Measurements from ENCODE around the gene CAMTA1. TPM values are rescaled to one million over a fixed set of nuclear protein-coding genes. Genes with fewer than 3 reads are reported as not detected.

CAMTA1 gene
- total RNA-seq, 1 donor from 2014 or later, result 160 TPM

- Histone ChIP-seq H3K36me3 (no peaks in the 10 kb centered on the region), H3K27me3 (ENCODE audit: low read depth) (no peaks in the 10 kb centered on the region), H3K4me3 (no peak overlapping the region), H3K27ac (replicated peaks) (no peak overlapping the region), H3K4me1 (peaks cover 9% of the 10 kb centered on the region), H3K9me3 (replicated peaks) (no peaks in the 10 kb centered on the region)
- TF ChIP-seq, protein P1, sequence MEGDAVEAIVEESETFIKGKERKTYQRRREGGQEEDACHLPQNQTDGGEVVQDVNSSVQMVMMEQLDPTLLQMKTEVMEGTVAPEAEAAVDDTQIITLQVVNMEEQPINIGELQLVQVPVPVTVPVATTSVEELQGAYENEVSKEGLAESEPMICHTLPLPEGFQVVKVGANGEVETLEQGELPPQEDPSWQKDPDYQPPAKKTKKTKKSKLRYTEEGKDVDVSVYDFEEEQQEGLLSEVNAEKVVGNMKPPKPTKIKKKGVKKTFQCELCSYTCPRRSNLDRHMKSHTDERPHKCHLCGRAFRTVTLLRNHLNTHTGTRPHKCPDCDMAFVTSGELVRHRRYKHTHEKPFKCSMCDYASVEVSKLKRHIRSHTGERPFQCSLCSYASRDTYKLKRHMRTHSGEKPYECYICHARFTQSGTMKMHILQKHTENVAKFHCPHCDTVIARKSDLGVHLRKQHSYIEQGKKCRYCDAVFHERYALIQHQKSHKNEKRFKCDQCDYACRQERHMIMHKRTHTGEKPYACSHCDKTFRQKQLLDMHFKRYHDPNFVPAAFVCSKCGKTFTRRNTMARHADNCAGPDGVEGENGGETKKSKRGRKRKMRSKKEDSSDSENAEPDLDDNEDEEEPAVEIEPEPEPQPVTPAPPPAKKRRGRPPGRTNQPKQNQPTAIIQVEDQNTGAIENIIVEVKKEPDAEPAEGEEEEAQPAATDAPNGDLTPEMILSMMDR (IDR thresholded peaks at IDR 0.05; ENCODE audit: borderline replicate concordance), result no peak
- DNase-seq, result no peak
- intact Hi-C loops (cut with micrococcal nuclease), result no loop called here
These were observed 170.3 kb downstream of the CAMTA1 start for GRCh38 chr1:6955357-6956094.

- no peak overlapping the region for H3K27ac ChIP-seq (replicated peaks)
- no peaks in the 10 kb centered on the region for H3K9me3 ChIP-seq (replicated peaks)
- TF ChIP-seq, protein P1 (IDR thresholded peaks at IDR 0.05; ENCODE audit: borderline replicate concordance), result no peak
- no peaks in the 10 kb centered on the region for H3K27me3 ChIP-seq (ENCODE audit: low read depth)
- DNase-seq, result no peak
- no peaks in the 10 kb centered on the region for H3K36me3 ChIP-seq
- H3K4me3 ChIP-seq, result no peak overlapping the region
- peaks cover 16% of the 10 kb centered on the region for H3K4me1 ChIP-seq
- intact Hi-C loops (cut with micrococcal nuclease), result no loop called here
These were observed 171.4 kb downstream of the CAMTA1 start for GRCh38 chr1:6956488-6957159.

DNA sequence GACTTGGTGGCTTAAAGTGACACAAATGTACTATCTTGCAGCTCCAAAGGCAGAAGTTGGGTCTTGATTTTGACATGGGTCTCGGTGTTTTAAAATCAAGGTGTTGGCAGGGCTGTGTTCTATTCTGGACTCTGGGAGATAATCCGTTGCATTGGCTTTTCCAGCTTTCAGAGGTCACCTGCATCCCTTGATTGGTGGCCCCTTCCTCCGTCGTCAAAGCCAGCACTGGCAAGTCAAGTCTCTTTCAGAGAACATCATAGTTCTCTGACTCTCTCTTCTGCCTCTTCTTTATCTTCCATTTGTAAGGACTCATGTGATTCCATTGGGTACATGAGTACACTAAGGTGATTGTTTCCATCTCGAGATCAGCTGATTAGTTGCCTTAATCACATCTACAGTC, 172.1 kb downstream of the CAMTA1 start:
- H3K4me1 ChIP-seq, result peaks cover 22% of the 10 kb centered on the region
- TF ChIP-seq, protein P1 (IDR thresholded peaks at IDR 0.05; ENCODE audit: borderline replicate concordance), result no peak
- no peak for DNase-seq
- no peaks in the 10 kb centered on the region for H3K9me3 ChIP-seq (replicated peaks)
- H3K4me3 ChIP-seq, result no peak overlapping the region
- H3K27ac ChIP-seq (replicated peaks), result no peak overlapping the region
- intact Hi-C loops (cut with micrococcal nuclease), result no loop called here
- no peaks in the 10 kb centered on the region for H3K27me3 ChIP-seq (ENCODE audit: low read depth)
- no peaks in the 10 kb centered on the region for H3K36me3 ChIP-seq

DNA sequence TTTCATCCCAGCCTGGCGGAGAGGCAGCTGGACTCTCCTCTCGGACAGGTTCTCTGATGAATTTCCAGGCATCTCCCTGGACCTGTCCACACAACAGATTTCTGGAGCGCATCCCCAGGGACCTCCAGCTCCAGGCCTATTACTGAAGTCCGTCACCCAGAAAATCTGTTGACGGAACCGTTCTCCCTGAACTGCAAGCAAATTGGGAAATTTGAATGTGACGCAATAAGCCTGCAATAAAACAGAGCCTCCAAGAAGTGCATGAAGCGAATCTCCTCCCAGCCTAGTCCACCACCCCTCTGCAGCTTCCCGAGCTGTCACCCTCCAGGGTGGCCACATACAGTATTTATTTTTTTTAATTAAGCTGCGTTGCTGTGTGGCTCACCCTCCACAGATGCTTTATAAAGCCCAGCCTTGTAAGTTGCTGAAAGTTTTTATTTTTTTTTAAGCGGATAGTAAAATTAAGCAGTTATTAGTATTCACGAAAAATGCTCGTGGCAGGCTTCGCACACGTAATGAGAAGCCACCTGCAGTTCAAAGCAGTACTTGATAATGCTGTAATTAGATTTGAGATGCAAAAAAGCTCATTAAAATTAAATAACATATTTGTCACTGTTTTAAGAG, 173.3 kb downstream of the CAMTA1 start:
- Histone ChIP-seq H3K9me3 (replicated peaks) (no peaks in the 10 kb centered on the region), H3K27ac (replicated peaks) (no peak overlapping the region), H3K36me3 (no peaks in the 10 kb centered on the region), H3K27me3 (ENCODE audit: low read depth) (peaks cover 3% of the 10 kb centered on the region), H3K4me3 (no peak overlapping the region), H3K4me1 (peaks cover 25% of the 10 kb centered on the region)
- no peak for DNase-seq
- intact Hi-C loops (cut with micrococcal nuclease), result no loop called here
- TF ChIP-seq, protein P1 (IDR thresholded peaks at IDR 0.05; ENCODE audit: borderline replicate concordance), result no peak

DNA sequence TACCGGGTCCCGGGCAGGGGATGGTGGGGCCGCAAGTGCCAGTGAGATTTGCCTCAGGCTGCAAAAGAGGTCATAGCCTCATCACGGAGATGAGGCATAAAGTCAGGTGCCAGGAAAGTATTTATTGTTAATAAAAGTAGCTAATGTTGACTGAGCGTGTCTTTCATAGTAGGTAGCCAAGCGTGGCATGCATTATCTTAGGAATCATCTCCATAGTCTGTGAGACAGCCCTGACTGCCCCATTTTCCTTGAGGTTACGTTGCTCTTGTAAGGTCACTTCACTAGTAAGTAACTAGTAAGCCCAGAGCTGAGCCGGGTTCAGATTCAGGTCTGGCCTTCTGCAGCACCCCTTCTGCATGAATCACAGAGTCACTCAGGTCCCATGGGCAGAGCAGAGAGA, 174.2 kb downstream of the CAMTA1 start:
- Histone ChIP-seq H3K36me3 (no peaks in the 10 kb centered on the region), H3K27ac (replicated peaks) (no peak overlapping the region), H3K4me1 (peaks cover 29% of the 10 kb centered on the region), H3K4me3 (no peak overlapping the region), H3K9me3 (replicated peaks) (no peaks in the 10 kb centered on the region), H3K27me3 (ENCODE audit: low read depth) (peaks cover 13% of the 10 kb centered on the region)
- intact Hi-C loops (cut with micrococcal nuclease), result no loop called here
- TF ChIP-seq, protein P1 (IDR thresholded peaks at IDR 0.05; ENCODE audit: borderline replicate concordance), result no peak
- DNase-seq, result no peak

Measured in left ventricle myocardium inferior (tissue), 1 donor.